GM18861 (cell line): ENCODE measurements around the gene RAMP3.

Source experiments
- ATAC-seq: cut with Tn5 transposase; IDR thresholded peaks from one replicate; pipeline ENCODE4 v1.9.1; 2021; ENCODE audit not compliant: unreplicated experiment

Gene RAMP3

DNA sequence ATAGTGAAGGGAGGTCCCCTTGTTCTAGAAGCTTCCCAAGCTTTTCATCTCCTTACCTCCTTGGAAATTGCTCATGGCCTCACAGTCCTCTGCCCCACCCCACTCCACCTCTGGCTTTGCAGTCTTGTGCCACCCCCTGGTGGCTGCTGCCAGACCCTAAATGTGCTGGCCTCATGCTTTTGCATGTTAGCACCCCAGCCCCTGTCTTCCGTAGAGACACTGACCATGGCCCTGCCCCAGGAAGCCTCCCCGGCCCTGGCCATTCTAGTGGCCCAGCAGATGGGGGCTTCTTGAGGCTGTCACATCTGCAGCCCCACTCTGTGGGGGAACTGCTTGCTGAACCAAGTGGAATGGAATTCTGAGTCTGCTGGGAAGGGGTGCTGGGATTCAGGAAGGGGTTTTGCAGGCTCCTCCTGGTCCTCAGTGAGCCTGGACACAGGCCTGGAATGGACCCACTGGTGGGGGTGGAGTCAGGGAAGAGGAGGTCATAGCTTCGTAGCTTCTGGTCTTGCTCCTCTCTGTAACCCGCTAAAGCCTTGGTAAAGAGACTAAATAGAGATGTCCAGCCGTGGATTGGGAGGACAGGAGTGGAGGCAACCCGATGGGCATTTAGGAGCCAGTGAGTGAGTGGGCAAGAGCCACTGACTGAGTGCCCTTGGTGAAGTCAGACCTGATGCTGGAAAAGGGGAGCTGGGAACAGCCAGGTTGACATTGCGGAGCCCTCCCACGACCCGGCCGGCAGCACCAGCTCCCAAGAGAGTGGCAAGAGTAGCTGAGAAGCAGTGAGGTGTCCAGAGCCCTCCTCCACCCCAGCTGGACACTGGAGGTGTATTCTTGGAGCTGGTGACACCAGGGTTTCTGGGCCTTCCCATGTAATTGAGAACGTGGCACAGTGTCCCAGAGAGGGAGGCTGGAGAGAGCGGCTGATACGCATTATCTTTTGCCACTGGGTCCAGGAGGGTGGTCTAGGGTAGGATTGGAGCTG lies 20.9 kb downstream of the RAMP3 start:
- no peak for ATAC-seq

DNA sequence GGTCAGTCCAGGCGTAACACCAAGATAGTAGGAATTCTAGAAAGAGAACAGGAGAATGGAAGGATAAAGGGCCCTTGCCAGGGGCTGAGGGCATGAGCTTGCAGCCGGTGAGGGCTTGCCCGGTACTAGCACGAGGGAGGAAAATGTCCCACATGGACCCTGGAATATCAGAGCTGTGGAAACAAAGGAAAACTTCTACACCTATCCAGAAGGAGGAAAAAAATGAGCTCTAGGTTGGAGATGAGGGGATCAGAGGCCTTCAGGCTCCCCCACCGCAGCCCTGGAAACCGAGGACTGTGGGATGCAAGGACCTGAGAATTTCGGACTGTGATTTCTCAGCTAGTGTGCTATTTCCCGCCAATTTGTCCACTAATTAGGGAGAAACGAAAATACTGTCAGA lies 22.1 kb downstream of the RAMP3 start:
- no peak for ATAC-seq

DNA sequence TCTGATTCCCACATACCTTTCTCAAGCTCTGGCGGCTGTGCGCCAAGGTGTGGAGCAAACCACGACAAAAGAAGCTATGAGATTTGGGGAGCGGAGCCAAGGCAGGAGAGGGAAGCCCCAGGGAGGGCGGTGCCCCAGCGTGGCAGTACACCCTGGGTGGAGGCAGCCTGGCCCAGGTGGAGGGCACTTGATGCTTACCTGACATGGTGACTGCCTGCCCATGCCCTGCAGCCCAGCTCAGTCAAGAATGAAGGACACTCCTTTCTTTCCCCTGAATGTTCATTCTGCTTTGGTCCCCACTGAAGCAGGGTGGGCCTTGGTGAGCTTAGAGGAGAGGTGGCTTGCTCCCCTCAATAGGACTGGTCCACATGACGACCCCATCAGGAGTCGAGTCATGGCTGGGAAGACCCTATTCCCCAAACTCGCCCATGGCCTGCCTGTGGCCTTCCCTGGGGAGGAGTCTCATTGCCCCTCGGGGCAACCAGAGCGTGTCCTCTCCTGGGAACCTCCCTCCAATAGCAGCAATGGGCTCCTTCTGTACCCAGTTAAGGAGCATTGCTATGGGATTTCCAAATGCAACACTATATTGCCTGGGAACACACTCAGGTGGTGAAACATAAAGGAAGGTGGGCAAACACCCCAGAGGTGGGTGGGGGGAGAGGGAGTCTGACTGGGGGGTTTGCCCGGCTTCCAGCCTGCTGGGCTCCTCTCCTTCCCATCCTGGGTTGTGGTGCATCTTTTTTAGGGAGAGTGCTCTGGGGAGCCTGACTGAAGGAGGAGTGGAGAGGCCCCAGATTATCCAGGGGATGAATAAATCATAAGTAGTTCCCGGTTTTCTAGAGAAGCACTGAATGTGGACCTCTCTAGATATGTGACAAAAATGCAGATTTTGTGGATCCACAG lies 22.7 kb downstream of the RAMP3 start:
- ATAC-seq, result no peak

DNA sequence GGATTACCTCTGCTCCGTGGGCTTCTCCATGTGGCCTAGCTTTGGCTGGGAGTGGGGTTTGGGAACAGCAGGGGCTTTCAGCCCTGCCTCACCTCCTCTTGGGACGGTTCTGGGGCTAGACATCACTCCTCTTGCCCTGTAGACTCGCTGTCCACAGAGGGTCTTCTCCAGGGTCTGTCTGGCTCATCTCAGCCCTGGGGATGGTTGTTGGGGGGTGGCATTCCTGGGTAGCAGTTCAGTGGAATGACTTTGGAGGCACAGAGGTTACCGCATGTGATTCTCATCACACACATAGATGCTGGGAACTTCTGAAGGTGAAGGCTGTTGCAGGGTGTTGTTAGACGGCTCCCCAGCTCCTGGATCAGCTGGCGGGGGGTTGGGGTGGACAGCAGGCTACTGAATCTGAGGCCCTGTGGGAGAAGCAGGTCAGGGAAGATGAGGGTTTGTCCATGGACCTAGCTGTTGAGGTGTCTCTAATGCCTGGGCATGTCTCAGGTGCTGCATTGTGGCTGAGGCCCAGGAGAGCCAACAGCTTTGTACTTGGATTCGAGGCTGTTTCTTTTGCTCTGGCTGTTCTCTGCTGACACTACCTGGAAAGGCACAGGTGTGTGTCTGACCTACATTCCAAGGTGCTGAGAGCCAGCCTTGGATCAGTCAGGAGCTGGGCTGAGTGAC lies 23.8 kb downstream of the RAMP3 start:
- no peak for ATAC-seq

DNA sequence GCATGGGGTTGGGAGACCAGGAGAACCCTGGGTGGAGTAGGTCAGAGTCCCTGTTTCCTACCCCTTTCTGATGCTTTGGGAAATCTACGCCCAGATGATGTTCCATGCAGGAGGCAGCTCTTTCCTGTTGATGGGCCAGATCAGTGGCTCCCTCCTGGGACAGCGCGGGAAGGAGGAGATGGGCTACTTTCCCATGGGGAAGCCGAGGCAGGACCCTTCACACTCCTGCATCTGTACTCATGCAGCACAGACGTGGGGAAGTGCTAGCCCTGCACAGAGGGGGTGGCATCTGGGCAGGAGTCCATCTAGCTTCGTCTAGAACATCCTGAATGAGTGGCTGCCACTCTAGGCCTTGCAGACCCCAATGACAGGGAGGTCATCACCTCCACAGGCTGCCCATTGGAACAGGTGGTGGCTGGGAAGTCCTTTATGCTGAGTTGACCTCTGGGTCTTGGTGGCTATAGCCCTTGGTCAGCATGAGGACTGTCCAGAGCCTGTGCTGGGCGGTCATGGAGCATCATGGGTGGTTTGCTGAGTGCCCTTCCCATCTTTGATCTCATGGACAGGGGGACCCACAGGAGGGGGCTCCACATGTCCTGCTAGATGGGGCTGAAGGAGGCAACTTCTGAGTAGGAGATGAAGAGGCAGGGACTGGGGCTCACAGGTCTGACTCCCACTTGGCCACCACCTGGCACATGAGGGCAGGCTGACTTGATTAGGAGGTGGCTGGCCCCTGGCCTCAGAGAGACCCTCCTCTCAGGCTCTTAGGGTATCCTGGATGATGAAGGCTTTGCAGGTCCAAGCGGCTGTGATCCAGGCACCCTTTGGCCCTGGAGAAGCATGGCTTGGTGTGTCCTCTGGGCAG lies 24.6 kb downstream of the RAMP3 start:
- no peak for ATAC-seq

DNA sequence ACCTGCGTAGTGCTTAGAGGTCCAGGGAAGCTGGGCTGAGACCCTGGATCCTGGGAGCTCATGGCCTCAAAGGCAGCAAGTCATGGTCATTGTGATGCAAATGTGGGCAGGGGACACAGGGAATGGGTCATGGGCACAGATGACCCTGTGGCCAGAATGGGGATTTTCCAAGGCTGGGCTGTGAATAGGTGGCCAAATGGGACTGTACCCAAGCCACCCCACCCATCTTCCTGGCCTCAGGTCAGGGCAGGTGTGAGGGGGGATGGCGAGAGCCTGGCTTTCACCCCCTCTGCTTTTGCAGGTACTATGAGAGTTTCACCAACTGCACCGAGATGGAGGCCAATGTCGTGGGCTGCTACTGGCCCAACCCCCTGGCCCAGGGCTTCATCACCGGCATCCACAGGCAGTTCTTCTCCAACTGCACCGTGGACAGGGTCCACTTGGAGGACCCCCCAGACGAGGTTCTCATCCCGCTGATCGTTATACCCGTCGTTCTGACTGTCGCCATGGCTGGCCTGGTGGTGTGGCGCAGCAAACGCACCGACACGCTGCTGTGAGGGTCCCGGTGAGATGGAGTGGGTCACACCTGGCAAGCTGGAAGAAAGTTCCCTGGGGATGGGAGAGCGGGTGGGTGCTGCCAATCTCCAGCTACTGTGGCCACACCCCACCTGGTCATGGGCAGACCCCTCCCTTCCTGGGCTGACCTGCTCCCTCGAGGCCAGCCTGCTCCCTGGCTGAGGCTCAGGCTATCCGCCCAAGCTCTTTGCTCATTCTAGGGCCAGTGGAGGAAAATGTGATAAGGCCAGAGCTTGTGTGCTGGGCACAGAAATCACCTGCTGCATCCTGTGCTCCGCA lies 25.5 kb downstream of the RAMP3 start:
- no peak for ATAC-seq

DNA sequence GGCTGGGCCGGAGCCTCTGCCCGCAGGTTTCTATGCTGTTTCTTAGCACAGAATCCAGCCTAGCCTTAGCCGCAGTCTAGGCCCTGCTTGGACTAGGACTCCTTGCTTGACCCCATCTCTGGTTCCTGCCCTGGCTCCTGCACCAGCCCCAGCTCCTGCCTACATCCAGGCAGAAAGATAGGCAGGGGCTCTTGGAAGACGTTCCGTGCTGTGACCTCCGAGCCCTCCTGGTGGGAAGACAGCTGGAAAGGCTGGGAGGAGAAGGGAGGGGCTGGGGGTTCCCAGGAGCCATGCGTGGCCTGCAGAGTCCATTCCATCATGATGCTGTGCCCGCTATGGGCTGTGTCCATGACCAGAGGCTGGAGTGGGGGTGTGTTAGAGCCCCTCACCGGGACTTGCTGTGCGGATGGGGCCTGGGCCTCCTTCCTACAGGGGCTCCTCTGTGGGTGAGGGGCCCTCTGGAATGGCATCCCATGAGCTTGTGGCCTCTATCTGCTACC lies 26.2 kb downstream of the RAMP3 start:
- no peak for ATAC-seq

DNA sequence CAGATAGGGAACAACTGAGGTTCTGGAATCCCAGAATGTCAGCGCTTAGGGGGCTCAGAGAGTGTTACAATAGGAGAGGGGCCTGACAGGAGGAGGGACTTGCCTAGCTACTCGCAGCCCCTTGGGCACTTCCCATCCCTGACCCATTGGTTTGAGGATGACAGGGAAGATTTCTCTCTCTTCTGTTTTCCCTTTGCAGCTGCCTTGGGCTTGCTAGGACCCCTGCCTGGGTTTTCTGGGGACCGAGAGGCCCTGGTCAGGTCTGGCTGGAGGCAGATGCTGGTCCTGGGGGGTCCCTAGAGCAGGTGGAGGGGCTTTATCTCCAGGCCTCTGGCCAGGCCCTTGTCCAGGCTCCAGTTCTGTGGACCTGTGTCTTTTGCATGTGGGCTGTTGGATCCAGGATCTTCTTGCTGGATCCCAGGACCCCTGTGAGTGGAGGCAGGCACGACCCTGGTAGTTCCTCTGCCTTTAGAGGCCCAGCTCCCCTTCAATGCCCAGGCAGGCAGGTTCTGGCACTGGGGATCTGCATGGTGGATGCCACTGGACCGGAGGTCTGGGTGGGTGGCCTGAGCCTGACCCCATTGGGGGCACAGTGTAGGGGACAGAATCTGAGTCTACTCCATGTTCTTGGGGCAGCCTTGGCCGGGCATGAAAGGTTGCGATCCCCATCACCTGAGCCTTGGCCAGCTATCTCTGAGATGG lies 26.9 kb downstream of the RAMP3 start:
- ATAC-seq, result no peak

DNA sequence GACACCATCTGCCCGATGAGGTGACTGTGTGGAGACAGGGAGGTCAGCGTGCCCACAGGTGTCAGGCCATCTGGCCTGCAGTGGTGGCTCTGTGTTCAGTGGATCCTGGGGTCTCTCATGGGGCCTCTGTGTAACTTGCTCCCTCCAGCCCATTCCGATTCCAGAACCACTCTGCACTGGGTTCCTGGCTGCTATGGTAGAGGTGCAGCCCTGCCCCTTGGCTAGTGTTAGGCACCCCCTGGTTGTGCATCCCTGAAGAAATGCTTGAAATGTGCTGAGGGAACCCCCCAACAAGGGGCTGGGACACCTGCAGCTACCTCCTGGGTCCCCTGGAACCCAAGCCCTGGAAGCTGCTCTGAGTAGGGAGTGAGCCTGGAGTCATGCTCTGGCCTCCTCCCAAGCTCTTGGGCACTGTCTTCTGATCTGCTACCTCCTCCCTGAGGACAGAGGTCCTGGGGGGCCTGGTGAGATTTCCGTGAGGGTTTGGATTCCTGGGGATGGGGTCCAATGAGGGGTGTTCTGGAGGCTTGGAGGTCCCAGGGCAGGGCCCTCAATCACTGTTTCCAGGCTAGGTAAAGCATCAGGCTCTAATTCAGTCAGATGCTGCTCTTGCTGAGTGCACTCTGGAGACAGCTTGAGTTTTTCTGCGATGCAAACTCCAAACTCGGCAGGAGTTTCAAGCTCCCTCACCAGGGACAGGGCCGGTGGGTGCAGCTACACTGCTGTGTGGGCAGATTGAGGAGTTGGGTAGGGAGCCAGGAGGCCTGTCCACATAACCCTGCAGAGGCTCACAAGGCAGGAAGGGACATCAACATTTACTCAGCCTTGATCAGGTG lies 27.7 kb downstream of the RAMP3 start:
- no peak for ATAC-seq

DNA sequence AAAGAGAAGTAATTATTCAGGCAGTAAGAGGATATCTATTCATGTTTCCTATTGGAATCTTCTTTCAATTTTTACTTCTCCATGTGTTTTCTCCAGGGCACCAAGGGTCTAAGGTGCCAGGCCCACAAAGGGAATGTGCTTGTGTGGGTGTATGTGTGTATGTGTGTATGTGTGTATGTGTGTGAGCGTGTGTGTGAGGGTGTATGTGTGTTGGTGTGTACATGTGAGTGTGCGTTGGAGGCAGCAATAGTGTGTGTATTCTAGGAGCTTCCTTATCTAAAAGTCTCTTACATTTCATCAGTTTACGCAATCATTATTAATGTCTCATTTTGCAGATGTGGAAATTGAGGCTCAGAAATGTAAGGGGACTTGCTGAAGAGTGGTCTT lies 28.3 kb downstream of the RAMP3 start:
- ATAC-seq, result no peak

DNA sequence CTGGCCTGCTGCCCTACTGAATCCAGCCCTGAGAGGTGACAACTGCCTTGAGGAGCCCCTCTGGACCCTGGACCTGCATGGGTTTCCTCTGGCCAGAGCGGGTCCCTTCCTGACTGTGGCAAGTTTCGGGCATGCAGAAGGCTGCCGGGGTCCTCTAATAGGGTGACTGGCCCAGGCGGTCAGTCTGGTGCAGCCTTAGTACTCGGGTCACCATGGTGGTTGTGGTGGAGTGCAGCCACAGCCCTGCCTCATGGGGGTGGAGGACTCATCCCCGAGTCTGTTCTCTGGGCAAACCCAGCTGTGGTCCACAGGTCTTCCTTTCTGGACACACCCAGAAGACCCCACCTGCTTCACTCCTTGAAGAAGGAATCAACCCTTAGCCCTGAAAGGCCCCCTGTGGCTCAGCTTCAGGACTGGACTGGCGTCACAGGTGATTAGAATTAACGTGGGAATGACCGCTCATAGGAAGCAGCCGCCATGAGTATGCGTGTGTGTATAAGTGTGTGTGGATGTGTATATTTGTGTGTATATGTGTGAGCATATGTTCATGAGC lies 28.7 kb downstream of the RAMP3 start:
- ATAC-seq, result no peak

DNA sequence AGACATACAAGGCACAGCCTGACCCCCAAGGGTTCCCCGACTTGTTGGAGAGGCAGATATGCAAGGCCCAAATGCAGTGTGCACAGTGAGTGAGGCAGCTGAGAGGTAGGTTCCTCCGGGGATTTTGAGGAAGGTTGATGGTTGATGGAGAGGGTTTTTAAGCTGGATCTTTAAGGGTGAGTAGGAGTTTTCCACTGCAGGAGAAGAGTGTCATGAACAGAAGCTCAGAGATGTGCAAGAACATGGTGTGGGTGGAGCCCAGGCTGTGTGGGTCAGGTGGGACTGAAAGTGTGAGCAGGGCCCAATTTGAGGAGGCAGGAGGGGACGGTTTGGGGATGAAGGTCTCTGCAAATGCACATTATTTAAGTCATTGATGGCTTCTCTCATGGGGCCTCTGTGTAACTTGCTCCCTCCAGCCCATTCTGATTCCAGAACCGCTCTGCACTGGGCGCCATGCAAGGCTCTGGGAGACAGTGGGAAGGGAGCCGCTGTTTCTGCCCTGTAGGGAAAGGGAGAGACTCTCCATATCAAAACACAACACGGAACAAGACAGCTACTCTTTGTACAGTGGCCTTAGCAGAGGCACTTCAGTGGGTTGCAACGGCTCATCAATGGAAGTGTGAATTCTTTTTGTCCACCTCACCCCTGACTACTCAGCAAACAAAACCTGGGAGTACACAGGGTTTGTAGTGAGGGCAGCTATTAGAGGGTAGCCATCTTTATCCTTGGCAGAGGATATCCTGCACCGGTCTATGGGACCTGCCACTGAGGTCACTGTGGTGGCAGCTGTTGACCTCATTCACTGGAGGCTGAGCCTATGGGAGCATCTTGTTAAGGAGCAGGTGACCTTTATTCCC lies 29.7 kb downstream of the RAMP3 start:
- ATAC-seq, result no peak

DNA sequence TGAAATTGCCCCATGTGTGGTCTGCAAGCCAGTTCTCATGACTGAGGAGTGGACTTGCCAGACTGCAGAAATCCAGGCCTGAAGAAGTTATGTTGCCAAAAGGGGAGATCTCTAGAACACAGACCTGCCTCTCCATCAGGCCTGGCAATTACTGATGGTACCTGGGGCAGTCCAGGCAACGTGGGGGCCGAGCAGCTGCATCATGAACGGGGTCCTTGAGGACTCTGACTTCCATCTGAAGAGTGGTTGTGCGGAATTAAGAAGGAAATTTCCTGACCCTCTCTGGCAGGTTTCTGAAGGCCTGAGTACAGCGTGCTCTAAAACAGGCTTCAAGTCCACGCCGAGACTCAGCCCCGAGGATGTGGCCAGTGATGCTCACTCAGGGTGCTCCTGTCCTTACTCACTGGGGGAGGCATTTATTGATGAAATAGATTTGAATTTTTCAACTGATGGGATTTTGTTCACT lies 30.4 kb downstream of the RAMP3 start:
- ATAC-seq, result no peak

DNA sequence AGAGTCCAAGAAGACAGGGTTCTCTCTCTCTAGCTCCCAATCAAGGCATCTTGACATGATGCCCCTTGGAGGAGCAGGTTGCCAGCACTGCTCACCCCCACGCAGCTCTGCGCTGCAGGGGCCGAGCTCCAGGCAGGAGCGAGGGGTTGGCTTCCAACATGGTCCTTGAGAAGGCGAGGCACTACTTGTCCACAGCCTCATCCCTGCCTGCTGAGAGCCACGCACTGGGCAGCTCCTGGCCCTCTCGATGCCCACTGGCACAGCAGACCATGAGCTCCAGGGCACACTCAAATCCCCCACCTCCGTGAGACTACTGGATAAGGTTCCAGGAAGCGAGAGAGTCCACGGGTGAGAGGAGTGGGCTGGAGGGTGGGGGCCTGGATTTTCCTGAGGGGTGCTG lies 31.1 kb downstream of the RAMP3 start:
- no peak for ATAC-seq

DNA sequence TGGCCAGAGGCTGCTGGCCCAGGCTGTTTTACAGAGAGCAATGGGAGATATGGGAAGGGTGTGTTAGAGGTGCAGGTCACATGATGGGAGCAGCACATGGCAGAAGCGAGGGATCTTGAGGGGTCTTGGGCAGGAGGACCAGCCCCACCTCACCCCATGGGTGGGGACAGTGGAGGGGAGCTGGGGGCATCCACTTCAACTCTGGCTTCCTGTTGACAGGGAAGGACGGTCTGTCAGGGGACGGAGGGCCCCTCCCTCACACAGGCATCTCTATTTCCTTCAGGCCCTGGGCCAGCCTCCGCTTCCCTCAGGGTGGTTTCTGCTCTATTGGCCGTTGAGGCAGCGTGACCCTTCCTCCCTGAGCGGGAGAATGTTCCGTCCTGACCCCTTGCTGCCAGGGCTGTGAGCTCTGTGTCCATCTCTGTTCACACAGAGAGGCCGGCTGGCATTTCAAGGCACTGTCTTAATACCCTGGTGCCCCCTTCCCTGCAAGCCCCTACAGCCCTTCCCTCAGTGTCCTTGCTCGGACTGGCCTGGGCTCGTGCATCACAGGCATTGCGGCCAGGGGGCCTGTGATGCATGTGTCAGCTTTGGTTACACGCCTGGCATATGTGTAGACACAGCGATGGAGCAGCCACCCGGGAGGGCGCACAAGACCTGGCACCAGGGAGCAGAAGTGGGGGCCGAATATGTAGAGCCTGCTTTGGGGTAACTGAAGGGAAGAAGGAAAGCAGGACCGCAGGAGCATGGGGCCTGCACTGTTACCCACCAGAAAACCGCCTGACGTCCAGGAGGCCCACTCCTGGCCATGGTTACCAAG lies 31.8 kb downstream of the RAMP3 start:
- ATAC-seq, result no peak
